HG03354 (cell line): Measurements from ENCODE around the gene SLC35F3.

Experiments used
- ATAC-seq: cut with Tn5 transposase; IDR thresholded peaks from one replicate; pipeline ENCODE4 v1.9.1; 2021; ENCODE audit warnings: mild to moderate bottlenecking; ENCODE audit not compliant: unreplicated experiment, poor library complexity, severe bottlenecking

SLC35F3 gene

DNA sequence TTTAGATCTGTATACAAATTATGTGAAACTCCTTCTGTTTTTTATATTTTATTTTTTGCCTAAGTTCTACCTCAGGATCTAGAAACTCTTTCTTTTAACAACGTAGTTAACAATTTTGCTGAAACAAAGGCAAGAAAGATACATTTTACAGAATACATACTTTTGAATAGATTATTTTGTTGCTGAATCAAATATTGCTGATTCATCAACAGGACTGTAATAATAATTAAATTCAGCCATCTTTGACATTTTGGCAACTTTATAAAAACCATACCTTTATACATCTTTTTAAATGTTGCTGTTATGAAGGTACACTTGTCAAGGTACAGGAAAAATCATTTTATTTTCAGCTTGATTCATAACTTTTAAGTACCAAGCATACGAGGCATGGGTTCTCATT is 458.1 kb downstream of the SLC35F3 start:
- no peak for ATAC-seq

DNA sequence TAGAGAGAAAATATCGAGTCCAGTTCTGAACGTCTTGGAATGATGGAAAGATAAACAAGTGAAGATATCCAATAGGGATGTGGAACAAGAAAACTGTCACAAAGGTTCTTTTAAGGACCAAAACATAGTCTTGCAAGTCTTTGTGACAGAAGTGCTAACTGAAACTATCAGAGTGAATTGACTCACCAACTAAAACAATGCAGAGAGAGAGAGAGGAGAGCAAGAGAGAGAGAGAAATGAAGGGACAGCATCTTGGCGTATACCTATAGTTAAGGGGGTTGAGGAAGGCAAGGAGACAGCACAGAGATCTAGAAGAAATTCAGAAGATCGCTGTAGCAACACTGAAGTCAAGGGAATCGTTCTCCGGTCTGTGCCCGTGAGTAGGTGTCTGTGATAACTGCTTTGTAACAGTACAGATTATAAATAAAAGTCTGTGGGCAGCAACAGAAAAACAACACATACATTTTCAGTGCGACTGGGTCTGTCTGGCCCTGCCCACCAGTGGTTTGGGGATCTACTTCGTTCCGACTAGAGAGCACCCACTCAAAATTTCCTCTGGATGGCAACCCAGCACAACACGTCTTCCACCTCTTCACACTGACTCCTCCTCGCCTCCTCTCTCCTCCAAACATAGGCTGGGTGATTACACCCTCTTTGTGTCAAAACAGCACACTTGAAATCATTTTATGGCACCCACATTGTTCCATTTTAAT is 464.0 kb downstream of the SLC35F3 start:
- ATAC-seq: no peak

- no peak for ATAC-seq
Observed at GRCh38 chr1:234369033-234369430, 464.6 kb downstream of the SLC35F3 start.

GRCh38 chr1:234369784-234370183 is 465.3 kb downstream of the SLC35F3 start:
- ATAC-seq: no peak

GRCh38 chr1:234371414-234371813 is 466.9 kb downstream of the SLC35F3 start:
- ATAC-seq: no peak

DNA sequence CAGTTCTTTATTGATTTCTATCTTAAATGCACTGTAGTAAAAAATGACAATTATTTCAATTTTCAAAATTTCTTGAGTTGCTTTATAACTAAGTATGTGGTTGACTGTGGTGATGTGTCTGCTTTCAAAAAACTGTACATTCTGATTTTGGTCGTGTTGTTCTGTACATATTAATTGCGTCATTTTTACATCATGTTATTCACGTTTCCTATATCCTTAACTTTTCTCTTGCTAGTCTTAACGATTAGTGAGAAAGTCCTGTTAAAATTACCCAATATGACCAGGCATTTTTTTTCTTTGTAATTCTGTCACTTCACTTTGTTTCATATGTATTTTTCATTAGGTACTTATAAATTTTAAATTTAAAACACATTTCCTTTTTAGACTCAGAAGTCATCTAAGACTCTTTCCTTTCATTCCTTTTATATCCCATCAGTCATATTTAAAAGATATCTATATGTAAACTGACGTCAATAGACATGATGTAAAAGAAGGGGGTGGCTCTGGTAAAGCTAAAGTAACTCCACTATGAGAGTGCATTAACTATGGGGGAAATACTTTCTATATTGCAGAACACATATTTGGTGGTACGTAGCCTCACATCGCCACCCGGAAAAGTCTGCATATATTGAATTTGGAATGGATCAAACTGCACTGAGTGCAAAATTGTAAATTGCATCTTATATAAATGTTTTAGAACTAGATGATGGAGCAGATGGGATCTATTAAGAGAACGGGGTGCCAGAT is 467.7 kb downstream of the SLC35F3 start:
- no peak for ATAC-seq

DNA sequence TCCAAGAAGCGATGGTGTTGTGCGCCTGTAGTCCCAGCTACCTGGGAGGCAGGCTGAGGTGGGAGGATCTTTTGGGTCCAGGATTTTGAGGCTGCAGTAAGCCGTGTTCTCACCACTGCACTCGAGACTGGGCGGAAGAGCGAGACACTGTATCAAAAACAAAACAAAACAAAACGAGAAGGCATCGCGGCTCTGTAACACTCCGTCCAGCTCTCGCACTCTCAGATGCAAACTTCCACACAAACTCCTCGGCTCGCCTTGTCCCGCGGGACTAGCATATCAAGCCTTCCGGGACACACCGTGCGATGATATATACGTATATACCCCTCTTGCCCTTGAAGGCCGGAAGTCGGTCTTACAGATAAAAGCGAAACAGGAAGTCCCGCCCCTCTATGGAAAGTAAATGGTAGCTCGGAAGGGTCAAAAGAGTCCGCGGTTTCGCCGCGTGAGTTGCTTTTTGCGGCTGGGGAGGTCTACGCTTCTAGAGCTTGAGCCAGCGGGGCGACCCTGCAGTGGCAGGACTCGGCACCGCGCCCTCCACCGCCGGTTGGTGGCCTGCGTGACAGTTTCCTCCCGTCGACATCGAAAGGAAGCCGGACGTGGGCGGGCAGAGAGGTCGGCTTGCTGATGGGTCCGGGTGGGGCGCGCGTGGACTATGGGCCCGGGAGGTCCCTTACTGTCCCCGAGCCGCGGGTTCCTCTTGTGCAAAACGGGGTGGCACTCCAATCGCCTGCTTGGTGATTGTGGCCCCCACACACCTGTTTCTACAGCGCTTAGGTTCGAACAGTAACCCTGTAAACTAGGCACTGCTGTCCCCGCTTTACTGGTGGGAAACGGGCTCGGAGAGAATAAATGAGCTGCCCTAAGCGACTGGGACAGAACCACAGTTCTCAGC is 468.8 kb downstream of the SLC35F3 start, which contains the start of gene COA6:
TSS of gene COA6 (plus strand) at position 393 of the 895 bp plus-strand sequence. CDS start at position 404, 11 bp downstream.
- peak; percentile 90 for ATAC-seq

GRCh38 chr1:234373959-234374254 is 469.4 kb downstream of the SLC35F3 start:
- peak; percentile 23 for ATAC-seq
